Erythroblast (primary cell): ENCODE data around the gene MACROD2.
"Not testable (repeated sequence)": the region's sequence is repeated elsewhere in the genome, so short reads cannot be mapped to it uniquely, and the experiment has no call there.

Experiments used
- GATA1 ChIP-seq: IDR thresholded peaks from 2 replicates; pipeline ENCODE4 v1.6.1; 2011; ENCODE audit warnings: low read depth, mild to moderate bottlenecking, control low read depth, low read length, moderate library complexity
- POLR2A ChIP-seq: IDR thresholded peaks from 2 replicates; pipeline ENCODE4 v1.6.1; 2011; ENCODE audit warnings: mild to moderate bottlenecking, low read length

DNA sequence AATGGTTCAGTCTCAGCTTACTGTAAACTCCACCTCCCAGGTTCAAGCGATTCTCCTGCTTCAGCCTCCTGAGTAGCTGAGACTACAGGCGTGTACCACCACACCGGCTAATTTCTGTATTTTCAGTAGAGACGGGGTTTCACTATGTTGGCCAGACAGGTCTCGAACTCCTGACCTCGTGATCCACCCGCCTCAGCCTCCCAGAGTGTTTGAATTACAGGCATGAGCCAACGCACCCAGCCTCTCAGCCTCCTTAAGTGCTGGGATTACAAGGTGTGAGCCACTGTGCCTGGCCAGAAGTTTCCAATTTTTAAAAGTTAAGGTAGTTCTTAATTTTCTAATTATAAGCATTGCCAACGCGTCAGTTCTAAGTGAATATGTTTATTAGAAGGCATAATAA, 1202.7 kb downstream of the MACROD2 start:
- TF ChIP-seq POLR2A, GATA1: not testable (repeated sequence)
